ENCODE results near the gene SLC38A7. TPM values are rescaled to one million over a fixed set of nuclear protein-coding genes. Genes with fewer than 3 reads are reported as not detected.

SLC38A7 gene
- total and polyA plus RNA-seq, 2 donors (not counting 3 experiments of a cell fraction or from before 2014, with no cell fraction given) = 33.2 to 44.4 TPM

GRCh38 chr16:58699151-58699550 is 14.6 kb upstream of the SLC38A7 start:
- FAIRE-seq (no peak), DNase-seq (ENCODE audit: low read depth, low spot score) (no peak)
- no peaks in the 10 kb centered on the region for H3K79me2 ChIP-seq (ENCODE audit: control insufficient read depth, insufficient read depth, low read length)
- BruUV-seq (replicated peaks) = no TSS peak
- H3K9me3 ChIP-seq (replicated peaks; ENCODE audit: control insufficient read depth, insufficient read depth, low read length) = no peaks in the 10 kb centered on the region
- intact Hi-C loops (cut with micrococcal nuclease) = no loop called here
- H2AFZ ChIP-seq (ENCODE audit: low read depth, low read length) = no peak overlapping the region
- H3K9ac ChIP-seq (replicated peaks; ENCODE audit: extremely low read depth, insufficient read depth, low read length) = no peak overlapping the region
- dilution Hi-C loops (cut with MboI; ENCODE audit: extremely low pct_ligation_motif_present, low sequenced_read_pairs) = no loop called here
- H3K4me3 ChIP-seq (replicated peaks in 1 of 3; ENCODE audit: insufficient read depth in 1 of 3, low read depth in 1 of 3, low read length in 3 of 3) = no peak overlapping the region
- H4K20me1 ChIP-seq (replicated peaks; ENCODE audit: control insufficient read depth, extremely low read depth, insufficient read depth, low read length) = no peaks in the 10 kb centered on the region
- H3K27ac ChIP-seq (ENCODE audit: insufficient read depth, low read depth, low read length) = no peak overlapping the region
- TF ChIP-seq EZH2 (IDR thresholded peaks at IDR 0.05; ENCODE audit: borderline replicate concordance, low read depth, low read length, severe bottlenecking) (no peak), MYC (IDR thresholded peaks at IDR 0.05; ENCODE audit: low read depth, low read length) (no peak), JUN (IDR thresholded peaks at IDR 0.05; ENCODE audit: borderline replicate concordance, insufficient read depth, insufficient read length, low read depth) (no peak), GATA2 (IDR thresholded peaks at IDR 0.05; ENCODE audit: insufficient read depth, insufficient read length, low read depth, low read length) (no peak), FOS (IDR thresholded peaks at IDR 0.05; ENCODE audit: borderline replicate concordance, insufficient read depth, low read length) (no peak), POLR2A (IDR thresholded peaks at IDR 0.05; ENCODE audit: low read depth, low read length) (no peak), CTCF (IDR thresholded peaks at IDR 0.05; ENCODE audit: extremely low read depth in 1 of 2, insufficient read depth in 1 of 2, low read depth in 1 of 2, low read length in 2 of 2) (no peak)
- TF ChIP-seq, protein P1, sequence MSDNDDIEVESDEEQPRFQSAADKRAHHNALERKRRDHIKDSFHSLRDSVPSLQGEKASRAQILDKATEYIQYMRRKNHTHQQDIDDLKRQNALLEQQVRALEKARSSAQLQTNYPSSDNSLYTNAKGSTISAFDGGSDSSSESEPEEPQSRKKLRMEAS (IDR thresholded peaks at IDR 0.05; ENCODE audit: insufficient read depth, insufficient read length) = no peak
- no peaks in the 10 kb centered on the region for H3K36me3 ChIP-seq (ENCODE audit: control insufficient read depth in 2 of 2, extremely low read depth in 1 of 2, insufficient read depth in 2 of 2, low read length in 2 of 2)
- H3K27me3 ChIP-seq (ENCODE audit: control insufficient read depth in 2 of 2, insufficient read depth in 2 of 2, low read length in 2 of 2) = no peaks in the 10 kb centered on the region
- no peaks in the 10 kb centered on the region for H3K4me1 ChIP-seq (ENCODE audit: control insufficient read depth, extremely low read depth, insufficient read depth, low read length)
- CTCF ChIA-PET = interaction anchor here (0.6 to 3.1 kb wide), 4 partner anchors 15 to 137 kb away, joined by 3 to 9 read pairs (median 4); partner anchors contain the start of gene SLC38A7
- POLR2A ChIA-PET = no interaction called here
- no peak overlapping the region for H3K4me2 ChIP-seq (ENCODE audit: insufficient read depth, low read length)
- H3K9me1 ChIP-seq (replicated peaks; ENCODE audit: control insufficient read depth, extremely low read depth, insufficient read depth, low read length) = no peaks in the 10 kb centered on the region

All from endothelial cell of umbilical vein (primary cell).